PC-9 (cell line): Measurements from ENCODE around the gene GOLT1B.

ENCODE experiments used
- CTCF ChIP-seq: fragments of 200-600 bp; sonication (generic); conservative IDR thresholded peaks from 2 replicates; pipeline ENCODE4 v1.6.1; 2017; ENCODE audit warnings: mixed run types, antibody characterized with exemption, mild to moderate bottlenecking, moderate library complexity
- EZH2 ChIP-seq: fragments of 200-600 bp; sonication (generic); IDR thresholded peaks from 2 replicates; pipeline ENCODE4 v1.8.0; 2017; ENCODE audit warnings: antibody characterized with exemption, low read depth

GRCh38 chr12:21472197-21472823 is 29.3 kb upstream of the GOLT1B start:
- no peak for TF ChIP-seq CTCF
- no peak for TF ChIP-seq EZH2
